Small intestine (tissue), 7 donors: ENCODE data around the gene AGPS. TPM values are rescaled to one million over a fixed set of nuclear protein-coding genes. Genes with fewer than 3 reads are reported as not detected.

Experiments
- DNase-seq, 2 donors: peaks; one replicate each; pipeline versions ENCODE4 v3.0.0 to v3.0.0-alpha.2; 2013
- FAIRE-seq: peaks from 2 replicates; lab custom pipeline; 2012; peaks lifted over from hg19 to GRCh38; lab: Jason Lieb, UNC
- H3K27ac ChIP-seq, 3 donors: one replicate each; pipeline ENCODE4 v1.5.1; 2013; ENCODE audit warnings: low read length in 2 of 3, mild to moderate bottlenecking in 2 of 3, control low read depth in 1 of 3, inconsistent platforms in 1 of 3, low read depth in 1 of 3, moderate library complexity in 1 of 3
- H3K27me3 ChIP-seq, 3 donors: one replicate each; pipeline ENCODE4 v1.6.1; 2013; ENCODE audit warnings: low read length in 3 of 3, inconsistent platforms in 1 of 3; ENCODE audit not compliant: control insufficient read depth in 3 of 3, insufficient read depth in 3 of 3
- H3K36me3 ChIP-seq, 3 donors: one replicate each; pipeline ENCODE4 v1.6.1; 2013; ENCODE audit warnings: low read length in 3 of 3, inconsistent platforms in 1 of 3, low read depth in 1 of 3, mild to moderate bottlenecking in 1 of 3, moderate library complexity in 1 of 3; ENCODE audit not compliant: control insufficient read depth in 3 of 3, insufficient read depth in 2 of 3
- H3K4me1 ChIP-seq, 3 donors: one replicate each; pipeline ENCODE4 v1.6.1; 2013; ENCODE audit warnings: low read length in 2 of 3, inconsistent platforms in 1 of 3, low read depth in 1 of 3, mild to moderate bottlenecking in 1 of 3, moderate library complexity in 1 of 3; ENCODE audit not compliant: control insufficient read depth in 3 of 3, insufficient read depth in 2 of 3
- H3K4me3 ChIP-seq, 3 donors: one replicate each; pipeline ENCODE4 v1.5.1; 2013; ENCODE audit warnings: low read length in 3 of 3, control low read depth in 1 of 3, inconsistent platforms in 1 of 3, low read depth in 1 of 3, mild to moderate bottlenecking in 1 of 3, moderate library complexity in 1 of 3
- H3K9me3 ChIP-seq, 2 donors: one replicate each; pipeline ENCODE4 v1.6.1; 2013; ENCODE audit warnings: low read depth in 1 of 2, low read length in 1 of 2; ENCODE audit not compliant: control insufficient read depth in 2 of 2, insufficient read depth in 1 of 2
- WGBS, 3 donors: extraction: QIAGEN DNeasy Blood & Tissue Kit; methylation state at CpG; one replicate each; pipeline ENCODE4 v1.1.7; 2013; 5-methylcytosine and 5-hydroxymethylcytosine counted together
- polyA plus RNA-seq, 4 donors: library from polyadenylated mRNA; stranded (reverse) in 3 of 4; unstranded in 1 of 4; fragments of 200-250 nt in 3 of 4; fragments of 120-200 nt in 1 of 4; gene quantifications; one replicate each; pipeline versions ENCODE4 v1.2.1 to v1.2.3, GENCODE V29; 2013
- donor health status: healthy with polysubstance abuse.
- donor health status: control.
- donor health status: control.
- donor health status: Bipolar disorder and iron deficiency.
- donor health status: healthy.

The AGPS gene
- polyA plus RNA-seq, 4 donors, result 7.6 to 26.7 (median 11.8) TPM

GRCh38 chr2:177541258-177541991 lies 148.9 kb downstream of the AGPS start:
- peaks cover 0 to 7% of the 10 kb centered on the region in 2 donors for H3K9me3 ChIP-seq
- FAIRE-seq (peak; percentile 68), DNase-seq (no peak)
- no peaks in the 10 kb centered on the region for H3K36me3 ChIP-seq
- H3K4me1 ChIP-seq, result no peaks in the 10 kb centered on the region
- H3K27me3 ChIP-seq, result no peaks in the 10 kb centered on the region
- no peak overlapping the region for H3K4me3 ChIP-seq
- no peak overlapping the region for H3K27ac ChIP-seq

- FAIRE-seq, result no peak
- H3K36me3 ChIP-seq, result no peaks in the 10 kb centered on the region
- no peak overlapping the region for H3K4me3 ChIP-seq
- no peaks in the 10 kb centered on the region for H3K4me1 ChIP-seq
- no peak overlapping the region for H3K27ac ChIP-seq
- no peaks in the 10 kb centered on the region for H3K27me3 ChIP-seq
- peaks cover 0 to 8% of the 10 kb centered on the region in 2 donors for H3K9me3 ChIP-seq
- DNase-seq, result no peak
Measured at GRCh38 chr2:177542396-177542795, 149.8 kb downstream of the AGPS start.

DNA sequence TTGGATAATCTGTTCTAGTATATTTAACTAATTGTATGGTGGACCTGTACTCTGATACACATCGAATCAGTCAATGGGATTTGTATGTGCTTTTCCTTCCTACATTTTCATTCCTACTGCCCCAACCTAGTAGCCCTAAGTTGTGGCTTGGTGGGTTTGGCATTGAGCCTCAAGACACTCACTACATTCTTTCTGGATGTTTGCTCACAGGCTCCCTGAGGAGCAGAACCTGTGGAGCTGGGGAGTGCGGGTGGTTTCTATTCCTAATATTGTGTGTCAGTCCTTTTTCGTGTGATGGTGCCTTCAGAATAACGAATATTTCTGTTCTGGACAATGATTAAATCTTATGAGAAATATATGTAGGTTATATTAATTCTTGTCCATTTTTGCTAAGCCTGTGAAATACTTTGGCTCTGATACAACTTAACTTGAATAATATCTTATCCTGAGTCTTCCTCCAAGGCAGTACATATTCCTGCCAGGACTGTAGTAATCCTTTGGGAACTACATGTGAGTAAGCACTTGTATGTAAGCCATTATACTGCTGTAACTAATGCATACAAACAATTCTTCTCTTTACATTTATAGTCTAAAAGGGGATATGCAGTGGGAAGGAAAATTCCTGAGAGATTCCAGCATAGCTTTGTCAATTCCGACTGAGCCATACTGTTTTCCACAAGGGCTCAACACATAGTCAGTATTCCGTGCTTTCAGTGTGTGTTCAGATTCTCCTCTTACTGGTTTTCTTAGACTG lies 150.6 kb downstream of the AGPS start:
- Histone ChIP-seq H3K4me3 (no peak overlapping the region), H3K27me3 (no peaks in the 10 kb centered on the region), H3K36me3 (no peaks in the 10 kb centered on the region), H3K4me1 (no peaks in the 10 kb centered on the region), H3K9me3 (peaks cover 0 to 8% of the 10 kb centered on the region in 2 donors), H3K27ac (peak overlapping the region in 1 of 3 donors; percentile 5)
- WGBS, 3 donors, result 79 to 93% (median 93%) methylated on average over 6 of the region's 6 CpGs
- FAIRE-seq (no peak), DNase-seq (no peak)

DNA sequence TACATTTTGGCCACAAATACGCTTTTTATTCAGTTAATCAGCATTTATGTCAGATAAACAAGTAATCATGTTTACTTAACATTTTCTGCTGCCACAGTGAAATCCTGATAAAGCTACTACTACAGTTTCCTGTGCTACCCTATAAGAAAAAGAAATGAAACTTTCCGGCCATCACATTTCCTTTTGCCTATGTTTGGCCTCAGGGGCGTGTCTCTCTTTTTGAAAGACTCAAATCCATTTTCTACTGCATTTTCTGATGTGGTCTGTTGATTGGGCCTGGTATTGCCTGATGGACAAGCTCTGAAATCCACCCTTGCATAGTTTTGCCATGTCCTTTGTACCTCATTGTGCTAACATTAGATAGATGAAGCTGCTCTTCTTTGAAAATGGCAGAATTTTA lies 152.6 kb downstream of the AGPS start:
- no peaks in the 10 kb centered on the region for H3K4me1 ChIP-seq
- no peaks in the 10 kb centered on the region for H3K27me3 ChIP-seq
- DNase-seq, result no peak
- H3K9me3 ChIP-seq, result peaks cover 0 to 8% of the 10 kb centered on the region in 2 donors
- FAIRE-seq, result no peak
- no peaks in the 10 kb centered on the region for H3K36me3 ChIP-seq
- H3K4me3 ChIP-seq, result no peak overlapping the region
- H3K27ac ChIP-seq, result no peak overlapping the region
- WGBS, 3 donors, result 89 to 90% (median 89%) methylated on average over 3 of the region's 3 CpGs

GRCh38 chr2:177545981-177546585 lies 153.5 kb downstream of the AGPS start:
- H3K27me3 ChIP-seq, result no peaks in the 10 kb centered on the region
- DNase-seq (no peak), FAIRE-seq (no peak)
- no peaks in the 10 kb centered on the region for H3K4me1 ChIP-seq
- peaks cover 0 to 8% of the 10 kb centered on the region in 2 donors for H3K9me3 ChIP-seq
- H3K4me3 ChIP-seq, result no peak overlapping the region
- no peaks in the 10 kb centered on the region for H3K36me3 ChIP-seq
- H3K27ac ChIP-seq, result no peak overlapping the region
- WGBS, 3 donors, result 86 to 98% (median 89%) methylated on average over 9 to 10 of the region's 10 CpGs

DNA sequence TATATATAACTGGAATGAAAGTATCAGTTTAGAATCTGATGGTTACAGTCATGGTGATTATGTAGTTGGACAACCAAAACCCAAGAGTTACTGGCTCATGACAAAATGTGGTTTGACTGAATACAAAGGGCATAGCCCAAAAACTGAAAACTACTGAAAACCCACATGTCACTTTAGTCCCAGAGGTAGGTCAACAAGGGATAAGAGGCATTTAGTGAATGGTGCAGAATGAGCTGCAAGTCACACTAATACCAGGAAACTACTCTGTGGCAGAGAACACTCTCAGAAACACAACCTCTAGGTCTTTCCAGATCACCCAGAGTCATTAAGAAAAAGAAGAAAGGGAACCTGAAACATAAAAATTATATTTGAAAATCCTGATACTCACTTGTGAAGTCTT lies 154.5 kb downstream of the AGPS start:
- DNase-seq (no peak), FAIRE-seq (no peak)
- H3K4me3 ChIP-seq, result no peak overlapping the region
- H3K36me3 ChIP-seq, result no peaks in the 10 kb centered on the region
- H3K9me3 ChIP-seq, result peaks cover 0 to 8% of the 10 kb centered on the region in 2 donors
- peaks cover 0 to 4% (median 2%) of the 10 kb centered on the region in 3 donors for H3K4me1 ChIP-seq
- H3K27me3 ChIP-seq, result no peaks in the 10 kb centered on the region
- no peak overlapping the region for H3K27ac ChIP-seq

GRCh38 chr2:177547772-177548171 lies 155.2 kb downstream of the AGPS start:
- peaks cover 0 to 8% of the 10 kb centered on the region in 2 donors for H3K9me3 ChIP-seq
- peaks cover 0 to 4% (median 2%) of the 10 kb centered on the region in 3 donors for H3K4me1 ChIP-seq
- H3K36me3 ChIP-seq, result no peaks in the 10 kb centered on the region
- no peak for FAIRE-seq
- H3K27me3 ChIP-seq, result no peaks in the 10 kb centered on the region
- H3K27ac ChIP-seq, result no peak overlapping the region
- WGBS, 3 donors, result 90 to 96% (median 92%) methylated on average over 1 of the region's 1 CpG
- DNase-seq, result no peak
- H3K4me3 ChIP-seq, result no peak overlapping the region

- H3K4me1 ChIP-seq, result peaks cover 0 to 4% (median 2%) of the 10 kb centered on the region in 3 donors
- H3K27ac ChIP-seq, result no peak overlapping the region
- FAIRE-seq (no peak), DNase-seq (no peak)
- H3K27me3 ChIP-seq, result no peaks in the 10 kb centered on the region
- H3K4me3 ChIP-seq, result no peak overlapping the region
- H3K36me3 ChIP-seq, result no peaks in the 10 kb centered on the region
- peaks cover 0 to 8% of the 10 kb centered on the region in 2 donors for H3K9me3 ChIP-seq
Measured at GRCh38 chr2:177548636-177549035, 156.1 kb downstream of the AGPS start.
